Nephron (organoid): ENCODE results near the gene PALD1.
A peak's percentile ranks its signal among the peaks of the same experiment; 100 is the strongest.

Source experiments
- H3K27ac Mint-ChIP-seq, 3 experiments: 2 replicates each; pipeline ENCODE4 v1.8.0; 2020; ENCODE audit warnings: mixed read lengths in 3 of 3, mild to moderate bottlenecking in 2 of 3, moderate library complexity in 1 of 3
- H3K27me3 Mint-ChIP-seq: 2 replicates; pipeline ENCODE4 v1.8.0; 2021; ENCODE audit warnings: low read depth, mild to moderate bottlenecking, moderate library complexity, mixed read lengths
- H3K36me3 Mint-ChIP-seq: 2 replicates; pipeline ENCODE4 v1.8.0; 2020; ENCODE audit warnings: low read depth, mixed read lengths
- H3K4me1 Mint-ChIP-seq: 2 replicates; pipeline ENCODE4 v1.8.0; 2020; ENCODE audit warnings: mixed read lengths
- H3K4me3 Mint-ChIP-seq, 3 experiments: 2 replicates each; pipeline ENCODE4 v1.8.0; 2020; ENCODE audit warnings: mild to moderate bottlenecking in 3 of 3, mixed read lengths in 3 of 3, moderate library complexity in 2 of 3
- H3K9me3 Mint-ChIP-seq: 2 replicates; pipeline ENCODE4 v1.8.0; 2020; ENCODE audit warnings: mixed read lengths
- TF ChIP-seq, protein P1 (sequence below), 3 experiments: fragments of 200-600 bp; sonication (generic); IDR thresholded peaks; one replicate each; pipeline ENCODE4 v1.5.0; 2021; ENCODE audit warnings: antibody characterized with exemption in 3 of 3; ENCODE audit not compliant: unreplicated experiment in 3 of 3

The PALD1 gene

DNA sequence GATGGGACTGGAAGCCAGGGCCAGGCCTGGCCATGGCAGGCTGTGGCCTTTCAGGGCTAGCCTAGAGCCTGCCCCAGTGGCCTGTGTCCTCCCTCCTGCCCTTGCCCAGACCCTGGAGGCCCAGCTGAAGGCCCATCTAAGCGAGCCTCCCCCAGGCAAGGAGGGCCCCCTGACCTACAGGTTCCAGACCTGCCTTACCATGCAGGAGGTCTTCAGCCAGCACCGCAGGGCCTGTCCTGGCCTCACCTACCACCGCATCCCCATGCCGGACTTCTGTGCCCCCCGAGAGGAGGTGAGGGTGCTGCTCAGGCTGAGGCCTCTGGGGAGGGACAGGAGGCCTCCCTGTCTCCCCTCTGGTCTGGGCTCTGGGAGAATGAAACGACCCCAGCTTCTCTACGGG lies 60.9 kb downstream of the PALD1 start:
- TF ChIP-seq, protein P1, sequence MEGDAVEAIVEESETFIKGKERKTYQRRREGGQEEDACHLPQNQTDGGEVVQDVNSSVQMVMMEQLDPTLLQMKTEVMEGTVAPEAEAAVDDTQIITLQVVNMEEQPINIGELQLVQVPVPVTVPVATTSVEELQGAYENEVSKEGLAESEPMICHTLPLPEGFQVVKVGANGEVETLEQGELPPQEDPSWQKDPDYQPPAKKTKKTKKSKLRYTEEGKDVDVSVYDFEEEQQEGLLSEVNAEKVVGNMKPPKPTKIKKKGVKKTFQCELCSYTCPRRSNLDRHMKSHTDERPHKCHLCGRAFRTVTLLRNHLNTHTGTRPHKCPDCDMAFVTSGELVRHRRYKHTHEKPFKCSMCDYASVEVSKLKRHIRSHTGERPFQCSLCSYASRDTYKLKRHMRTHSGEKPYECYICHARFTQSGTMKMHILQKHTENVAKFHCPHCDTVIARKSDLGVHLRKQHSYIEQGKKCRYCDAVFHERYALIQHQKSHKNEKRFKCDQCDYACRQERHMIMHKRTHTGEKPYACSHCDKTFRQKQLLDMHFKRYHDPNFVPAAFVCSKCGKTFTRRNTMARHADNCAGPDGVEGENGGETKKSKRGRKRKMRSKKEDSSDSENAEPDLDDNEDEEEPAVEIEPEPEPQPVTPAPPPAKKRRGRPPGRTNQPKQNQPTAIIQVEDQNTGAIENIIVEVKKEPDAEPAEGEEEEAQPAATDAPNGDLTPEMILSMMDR (IDR thresholded peaks at IDR 0.05; ENCODE audit: unreplicated experiment in 3 of 3): no peak
- Mint-ChIP-seq H3K27ac (peak overlapping the region in 1 of 3 experiments; percentile 1), H3K4me3 (no peak overlapping the region), H3K27me3 (peaks cover 12% of the 10 kb centered on the region), H3K4me1 (peaks cover 33% of the 10 kb centered on the region), H3K36me3 (peaks cover 5% of the 10 kb centered on the region), H3K9me3 (no peaks in the 10 kb centered on the region)

DNA sequence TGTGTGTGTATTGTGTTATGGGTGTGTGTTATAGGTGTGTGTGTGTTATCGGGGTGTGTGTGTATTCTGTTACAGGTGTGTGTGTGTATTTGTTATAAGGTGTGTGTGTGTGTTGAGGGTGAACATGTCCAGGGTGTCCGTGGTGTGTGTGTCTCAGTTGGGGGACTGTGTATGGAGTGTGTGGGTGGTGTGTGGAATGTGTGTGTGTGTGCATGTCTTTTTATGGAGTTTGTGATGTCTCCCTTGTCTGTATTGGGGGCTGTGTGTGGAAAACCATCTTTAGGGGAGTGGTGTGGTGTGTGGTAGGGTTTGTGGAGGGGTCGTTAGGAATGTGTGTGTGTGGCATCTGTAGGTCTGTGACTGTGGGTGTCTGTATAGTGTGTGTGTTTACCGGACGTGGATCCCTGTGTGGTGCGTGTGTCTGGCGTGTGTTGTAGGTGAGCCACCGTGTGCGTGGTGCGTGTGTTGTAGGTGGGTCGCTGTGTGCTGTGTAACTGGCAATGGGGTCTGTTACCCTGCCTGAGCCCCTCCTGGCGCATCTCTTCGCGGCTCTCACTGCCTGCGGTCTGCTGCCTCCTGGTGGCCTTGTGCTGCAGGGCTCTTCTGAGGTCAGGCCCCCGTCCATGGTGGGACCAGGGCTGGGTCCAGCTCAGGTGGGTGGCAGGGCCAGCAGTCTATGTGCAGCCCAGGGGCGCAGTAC lies 61.7 kb downstream of the PALD1 start:
- H3K36me3 Mint-ChIP-seq: peaks cover 5% of the 10 kb centered on the region
- H3K27ac Mint-ChIP-seq: peak overlapping the region in 2 of 3 experiments; percentile 1 to 12
- H3K27me3 Mint-ChIP-seq: peaks cover 7% of the 10 kb centered on the region
- H3K4me3 Mint-ChIP-seq: no peak overlapping the region
- no peaks in the 10 kb centered on the region for H3K9me3 Mint-ChIP-seq
- TF ChIP-seq, protein P1 (IDR thresholded peaks at IDR 0.05; ENCODE audit: unreplicated experiment in 3 of 3): peak; percentile 51 to 58 (median 54)
- H3K4me1 Mint-ChIP-seq: peaks cover 30% of the 10 kb centered on the region

DNA sequence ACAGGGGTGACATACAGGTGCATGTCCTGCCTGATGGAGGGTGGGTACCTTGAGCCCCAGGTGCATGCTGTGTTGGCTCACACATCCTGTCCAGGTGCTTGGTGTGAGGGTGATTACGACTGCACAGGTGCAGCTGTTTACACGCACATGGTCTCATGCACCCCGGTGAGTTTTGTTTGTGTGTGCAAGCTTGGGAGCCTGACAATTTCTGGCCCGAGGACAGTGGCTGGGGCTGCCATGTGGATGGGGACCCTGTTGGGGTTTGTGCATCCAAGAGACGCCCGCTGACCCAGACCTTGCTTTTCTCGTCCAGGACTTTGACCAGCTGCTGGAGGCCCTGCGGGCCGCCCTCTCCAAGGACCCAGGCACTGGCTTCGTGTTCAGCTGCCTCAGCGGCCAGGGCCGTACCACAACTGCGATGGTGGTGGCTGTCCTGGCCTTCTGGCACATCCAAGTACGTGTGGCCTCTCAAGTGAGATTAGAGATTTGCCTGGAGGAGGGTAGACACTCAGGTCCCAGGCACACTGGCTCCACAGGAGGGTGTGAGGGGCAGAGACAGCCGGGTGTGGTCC lies 62.3 kb downstream of the PALD1 start:
- peaks cover 7% of the 10 kb centered on the region for H3K27me3 Mint-ChIP-seq
- no peak overlapping the region for H3K27ac Mint-ChIP-seq
- TF ChIP-seq, protein P1 (IDR thresholded peaks at IDR 0.05; ENCODE audit: unreplicated experiment in 3 of 3): peak in 2 of 3 experiments; percentile 4
- no peak overlapping the region for H3K4me3 Mint-ChIP-seq
- peaks cover 30% of the 10 kb centered on the region for H3K4me1 Mint-ChIP-seq
- no peaks in the 10 kb centered on the region for H3K9me3 Mint-ChIP-seq
- H3K36me3 Mint-ChIP-seq: peaks cover 5% of the 10 kb centered on the region

DNA sequence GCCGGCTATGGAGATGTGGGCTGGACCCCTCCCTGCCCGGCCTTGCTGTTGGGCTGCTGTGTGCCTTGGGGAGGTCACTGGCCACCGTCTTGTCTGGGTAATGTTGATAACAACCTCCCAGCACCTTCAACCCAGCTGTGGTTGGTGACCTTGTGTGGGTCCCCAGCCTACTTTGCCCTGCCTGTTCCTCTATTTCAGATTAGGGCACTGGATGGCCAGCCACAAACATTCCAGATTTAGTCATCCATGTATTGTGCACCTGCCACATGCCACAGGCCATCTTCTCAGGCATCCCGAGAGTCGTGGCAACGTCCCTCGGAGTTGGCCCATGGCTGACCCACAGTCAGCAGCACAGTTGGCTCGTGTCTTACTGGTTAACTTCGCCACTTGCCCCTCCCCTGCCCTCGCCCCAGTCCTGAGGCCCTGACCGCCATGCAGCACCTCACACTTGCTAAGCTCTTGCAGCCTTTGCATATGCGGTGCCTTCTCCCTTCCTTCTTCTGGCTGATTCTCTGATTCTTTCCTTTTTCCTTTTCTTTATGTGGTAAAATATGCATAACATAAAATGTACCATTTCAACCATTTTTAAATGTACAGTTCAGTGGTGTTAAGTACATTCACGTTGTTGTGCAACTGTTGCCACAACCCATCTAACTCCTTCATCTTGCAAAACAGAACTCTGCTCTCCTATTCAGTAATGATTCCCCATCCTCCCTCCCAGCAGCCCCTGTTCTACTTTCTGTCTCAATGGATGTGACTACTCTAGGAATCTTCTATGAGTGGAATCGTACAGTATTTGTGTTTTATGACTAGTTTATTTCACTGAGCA lies 63.4 kb downstream of the PALD1 start:
- Mint-ChIP-seq H3K36me3 (peaks cover 5% of the 10 kb centered on the region), H3K27me3 (peaks cover 7% of the 10 kb centered on the region), H3K4me3 (no peak overlapping the region), H3K9me3 (no peaks in the 10 kb centered on the region), H3K27ac (no peak overlapping the region), H3K4me1 (peaks cover 21% of the 10 kb centered on the region)
- TF ChIP-seq, protein P1 (IDR thresholded peaks at IDR 0.05; ENCODE audit: unreplicated experiment in 3 of 3): no peak

DNA sequence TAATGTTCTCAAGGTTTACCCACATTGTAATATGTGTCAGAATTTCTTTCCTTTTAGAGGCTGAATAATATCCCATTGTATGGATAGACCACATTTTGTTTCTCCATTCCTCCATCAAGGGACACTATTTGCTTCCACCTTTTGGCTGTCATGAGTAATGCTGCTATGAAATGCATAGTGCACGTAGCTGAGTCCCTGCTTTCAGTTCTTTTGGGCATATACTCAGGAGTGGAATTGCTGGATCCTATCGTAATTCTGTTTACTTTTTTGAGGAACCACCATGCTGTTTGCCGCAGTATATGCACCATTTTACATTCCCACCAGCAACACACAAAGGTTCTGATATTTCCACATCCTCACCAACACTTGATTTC lies 64.0 kb downstream of the PALD1 start:
- Mint-ChIP-seq H3K4me3 (no peak overlapping the region), H3K36me3 (peaks cover 5% of the 10 kb centered on the region), H3K9me3 (no peaks in the 10 kb centered on the region), H3K27ac (no peak overlapping the region), H3K27me3 (peaks cover 7% of the 10 kb centered on the region), H3K4me1 (peaks cover 21% of the 10 kb centered on the region)
- TF ChIP-seq, protein P1 (IDR thresholded peaks at IDR 0.05; ENCODE audit: unreplicated experiment in 3 of 3): no peak
